Natural killer cell (primary cell): ENCODE measurements around the gene FGF12. TPM values are rescaled to one million over a fixed set of nuclear protein-coding genes. Genes with fewer than 3 reads are reported as not detected.

Experiments used
- ATAC-seq, 3 donors: fragments of 150-1000 bp in 2 of 3; fragments of 200-7000 bp in 1 of 3; cut with Tn5 transposase; 1 replicate in 1 of 3; 2 replicates in 2 of 3; pipeline ENCODE4 v1.10.0; 2021; ENCODE audit warnings: mild to moderate bottlenecking in 2 of 3, moderate library complexity in 2 of 3
- DNase-seq, 2 donors: peaks; one replicate each; pipeline versions ENCODE4 v3.0.0 to v3.0.0-alpha.2; 2013 to 2021; ENCODE audit warnings: mixed read lengths in 1 of 2
- H3K27ac ChIP-seq: one replicate; pipeline ENCODE4 v1.5.1; 2013; ENCODE audit warnings: mild to moderate bottlenecking, low read length
- H3K27me3 ChIP-seq: one replicate; pipeline ENCODE4 v1.6.1; 2013; ENCODE audit warnings: low read length; ENCODE audit not compliant: control insufficient read depth, insufficient read depth
- H3K36me3 ChIP-seq: one replicate; pipeline ENCODE4 v1.6.1; 2013; ENCODE audit warnings: low read length; ENCODE audit not compliant: control insufficient read depth, insufficient read depth
- H3K4me1 ChIP-seq: one replicate; pipeline ENCODE4 v1.6.1; 2013; ENCODE audit warnings: low read length; ENCODE audit not compliant: control insufficient read depth, insufficient read depth
- H3K4me3 ChIP-seq: one replicate; pipeline ENCODE4 v1.5.1; 2013; ENCODE audit warnings: low read length
- H3K9me3 ChIP-seq: one replicate; pipeline ENCODE4 v1.6.1; 2013; ENCODE audit warnings: low read length; ENCODE audit not compliant: control insufficient read depth, insufficient read depth
- H3K27ac Mint-ChIP-seq, 2 donors: one replicate each; pipeline ENCODE4 v1.8.0; 2022; ENCODE audit warnings: mild to moderate bottlenecking in 2 of 2, mixed read lengths in 2 of 2, moderate library complexity in 1 of 2
- H3K27me3 Mint-ChIP-seq, 2 donors: one replicate each; pipeline ENCODE4 v1.8.0; 2022; ENCODE audit warnings: low read depth in 2 of 2, mixed read lengths in 2 of 2
- H3K36me3 Mint-ChIP-seq: one replicate; pipeline ENCODE4 v1.8.0; 2022; ENCODE audit warnings: mixed read lengths
- H3K4me1 Mint-ChIP-seq, 2 donors: one replicate each; pipeline ENCODE4 v1.8.0; 2022; ENCODE audit warnings: mixed read lengths in 2 of 2
- H3K4me3 Mint-ChIP-seq: one replicate; pipeline ENCODE4 v1.8.0; 2022; ENCODE audit warnings: mild to moderate bottlenecking, moderate library complexity, mixed read lengths
- H3K9me3 Mint-ChIP-seq, 2 donors: one replicate each; pipeline ENCODE4 v1.8.0; 2022; ENCODE audit warnings: mixed read lengths in 2 of 2
- WGBS: methylation state at CpG from one replicate; pipeline ENCODE4 v1.1.7; 2013; ENCODE audit warnings: missing lambda C conversion rate; ENCODE audit not compliant: insufficient coverage; 5-methylcytosine and 5-hydroxymethylcytosine counted together
- intact Hi-C: fragments of 100-400 bp; cut with micrococcal nuclease; formaldehyde crosslinking; loops from one replicate; pipeline ENCODE4 v1.14.2; 2022
- total RNA-seq, 4 donors: library from RNA; stranded (reverse); fragments of 120-200 nt in 1 of 4; gene quantifications; one replicate each; pipeline versions ENCODE4 v1.2.3 to v1.2.4, GENCODE V29; 2013 to 2022
- TF ChIP-seq, protein P1 (sequence below): fragments of 200-600 bp; IDR thresholded peaks from one replicate; pipeline ENCODE4 v1.8.0; 2022; ENCODE audit warnings: antibody characterized with exemption

Gene FGF12
- total RNA-seq, 3 donors from 2014 or later (not counting 1 experiment from before 2014, with no cell fraction given) = not detected

- no peak overlapping the region for H3K4me3 Mint-ChIP-seq
- no peak for DNase-seq
- no peaks in the 10 kb centered on the region for H3K9me3 ChIP-seq
- H3K4me3 ChIP-seq = no peak overlapping the region
- H3K4me1 Mint-ChIP-seq = no peaks in the 10 kb centered on the region
- WGBS = 7% methylated on average over 50 of the region's 50 CpGs
- H3K27ac Mint-ChIP-seq = no peak overlapping the region
- H3K36me3 ChIP-seq = no peaks in the 10 kb centered on the region
- no peak for ATAC-seq
- H3K27me3 ChIP-seq = peaks cover 3% of the 10 kb centered on the region
- H3K27ac ChIP-seq = no peak overlapping the region
- peaks cover 5% of the 10 kb centered on the region for H3K4me1 ChIP-seq
- H3K36me3 Mint-ChIP-seq = no peaks in the 10 kb centered on the region
- intact Hi-C loops = no loop called here
- peaks cover 22 to 45% of the 10 kb centered on the region in 2 donors for H3K27me3 Mint-ChIP-seq
- H3K9me3 Mint-ChIP-seq = peaks cover 4 to 6% of the 10 kb centered on the region in 2 donors
- TF ChIP-seq, protein P1, sequence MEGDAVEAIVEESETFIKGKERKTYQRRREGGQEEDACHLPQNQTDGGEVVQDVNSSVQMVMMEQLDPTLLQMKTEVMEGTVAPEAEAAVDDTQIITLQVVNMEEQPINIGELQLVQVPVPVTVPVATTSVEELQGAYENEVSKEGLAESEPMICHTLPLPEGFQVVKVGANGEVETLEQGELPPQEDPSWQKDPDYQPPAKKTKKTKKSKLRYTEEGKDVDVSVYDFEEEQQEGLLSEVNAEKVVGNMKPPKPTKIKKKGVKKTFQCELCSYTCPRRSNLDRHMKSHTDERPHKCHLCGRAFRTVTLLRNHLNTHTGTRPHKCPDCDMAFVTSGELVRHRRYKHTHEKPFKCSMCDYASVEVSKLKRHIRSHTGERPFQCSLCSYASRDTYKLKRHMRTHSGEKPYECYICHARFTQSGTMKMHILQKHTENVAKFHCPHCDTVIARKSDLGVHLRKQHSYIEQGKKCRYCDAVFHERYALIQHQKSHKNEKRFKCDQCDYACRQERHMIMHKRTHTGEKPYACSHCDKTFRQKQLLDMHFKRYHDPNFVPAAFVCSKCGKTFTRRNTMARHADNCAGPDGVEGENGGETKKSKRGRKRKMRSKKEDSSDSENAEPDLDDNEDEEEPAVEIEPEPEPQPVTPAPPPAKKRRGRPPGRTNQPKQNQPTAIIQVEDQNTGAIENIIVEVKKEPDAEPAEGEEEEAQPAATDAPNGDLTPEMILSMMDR = no peak
These were observed 319.2 kb downstream of the FGF12 start for GRCh38 chr3:192408007-192408646.

DNA sequence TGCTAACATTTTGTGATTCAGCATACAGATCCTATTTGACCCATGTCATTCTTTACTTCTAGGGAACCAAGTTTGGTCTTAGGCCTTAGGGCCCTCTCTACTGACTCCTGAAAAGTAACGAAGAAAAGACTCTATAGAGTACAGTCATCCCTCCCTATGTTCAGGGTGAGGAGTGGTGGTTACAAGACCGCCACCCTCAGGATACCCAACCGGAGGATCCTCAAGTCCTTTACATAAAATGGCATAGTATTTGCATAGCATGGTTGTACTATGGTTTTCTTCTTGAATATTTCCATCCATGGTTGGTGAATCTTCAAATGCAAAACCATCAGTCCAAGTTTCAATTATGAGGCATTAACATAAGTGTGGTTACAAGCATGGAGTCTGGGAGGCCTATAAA lies 327.6 kb downstream of the FGF12 start:
- H3K4me1 ChIP-seq = no peaks in the 10 kb centered on the region
- Mint-ChIP-seq H3K4me3 (no peak overlapping the region), H3K9me3 (peaks cover 5 to 8% of the 10 kb centered on the region in 2 donors), H3K4me1 (no peaks in the 10 kb centered on the region), H3K27ac (no peak overlapping the region), H3K36me3 (no peaks in the 10 kb centered on the region), H3K27me3 (peaks cover 0 to 3% of the 10 kb centered on the region in 2 donors)
- no peak overlapping the region for H3K27ac ChIP-seq
- no peaks in the 10 kb centered on the region for H3K9me3 ChIP-seq
- H3K4me3 ChIP-seq = no peak overlapping the region
- no peaks in the 10 kb centered on the region for H3K27me3 ChIP-seq
- ATAC-seq = no peak
- intact Hi-C loops = no loop called here
- 86% methylated on average over 2 of the region's 3 CpGs for WGBS
- DNase-seq = no peak
- no peaks in the 10 kb centered on the region for H3K36me3 ChIP-seq
- TF ChIP-seq, protein P1 = no peak

- Histone ChIP-seq H3K27me3 (no peaks in the 10 kb centered on the region), H3K4me3 (no peak overlapping the region), H3K9me3 (no peaks in the 10 kb centered on the region), H3K4me1 (no peaks in the 10 kb centered on the region), H3K27ac (no peak overlapping the region), H3K36me3 (no peaks in the 10 kb centered on the region)
- no peak overlapping the region for H3K27ac Mint-ChIP-seq
- no peak for ATAC-seq
- no peaks in the 10 kb centered on the region for H3K4me1 Mint-ChIP-seq
- peaks cover 5 to 8% of the 10 kb centered on the region in 2 donors for H3K9me3 Mint-ChIP-seq
- 95% methylated on average over 3 of the region's 3 CpGs for WGBS
- no peak overlapping the region for H3K4me3 Mint-ChIP-seq
- peaks cover 0 to 3% of the 10 kb centered on the region in 2 donors for H3K27me3 Mint-ChIP-seq
- no peak for DNase-seq
- intact Hi-C loops = no loop called here
- TF ChIP-seq, protein P1 = no peak
- no peaks in the 10 kb centered on the region for H3K36me3 Mint-ChIP-seq
These were observed 330.3 kb downstream of the FGF12 start for GRCh38 chr3:192397012-192397411.

DNA sequence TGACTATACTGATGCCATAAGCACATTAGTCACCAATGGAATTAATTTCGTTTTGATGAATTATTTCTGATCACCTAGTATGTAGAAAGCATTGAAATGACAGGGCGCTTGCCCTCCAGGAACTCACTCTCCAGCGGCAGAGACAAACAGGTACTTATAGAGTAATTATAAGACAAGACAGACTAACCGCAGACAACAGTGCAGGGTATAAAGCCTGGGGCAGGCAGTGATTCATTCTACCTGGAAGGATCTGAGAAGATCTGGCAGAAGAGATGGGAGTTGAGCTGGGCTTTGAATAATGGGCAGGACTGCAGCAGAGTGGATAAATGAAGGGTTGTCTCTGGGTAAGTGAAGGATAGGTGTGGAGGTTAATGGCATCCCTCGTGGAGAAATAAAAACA lies 331.8 kb downstream of the FGF12 start:
- peaks cover 1 to 3% of the 10 kb centered on the region in 2 donors for H3K9me3 Mint-ChIP-seq
- ATAC-seq = no peak

More for the DNA sequence above, 331.8 kb downstream of the FGF12 start:
- H3K4me3 ChIP-seq = no peak overlapping the region
- Mint-ChIP-seq H3K4me1 (no peaks in the 10 kb centered on the region), H3K36me3 (no peaks in the 10 kb centered on the region), H3K4me3 (no peak overlapping the region), H3K27me3 (no peaks in the 10 kb centered on the region), H3K27ac (no peak overlapping the region)
- no peak overlapping the region for H3K27ac ChIP-seq
- H3K4me1 ChIP-seq = no peaks in the 10 kb centered on the region
- H3K36me3 ChIP-seq = no peaks in the 10 kb centered on the region
- no peaks in the 10 kb centered on the region for H3K9me3 ChIP-seq
- TF ChIP-seq, protein P1 = no peak
- intact Hi-C loops = no loop called here
- no peaks in the 10 kb centered on the region for H3K27me3 ChIP-seq
- DNase-seq = no peak
- 84% methylated on average over 4 of the region's 5 CpGs for WGBS
